HCT116 (cell line): ENCODE data around the gene SLC16A3. TPM values are rescaled to one million over a fixed set of nuclear protein-coding genes. Genes with fewer than 3 reads are reported as not detected.

Experiments used
- ATAC-seq: fragments of 200-7000 bp; cut with Tn5 transposase; 2 replicates; pipeline ENCODE4 v1.9.1; 2020; ENCODE audit warnings: mild to moderate bottlenecking, moderate library complexity
- BruUV-seq: library from RNA; stranded (reverse); fragments of 400-500 nt; replicated peaks from 2 replicates; lab custom pipeline; 2021; lab: Mats Ljungman, UMichigan
- CTCF ChIA-PET: fragments of 300-600 bp; sonication (Branson Sonifier 250); formaldehyde crosslinking; loops from one replicate; lab custom pipeline; 2021; ENCODE audit warnings: antibody characterized with exemption; lab: Charles Lee
- POLR2A ChIA-PET: fragments of 300-600, 350-600 bp; sonication (Branson Sonifier 250); formaldehyde crosslinking; loops from one replicate; lab custom pipeline; 2021; ENCODE audit warnings: antibody characterized with exemption; lab: Charles Lee
- RAD21 ChIA-PET, 2 experiments: fragments of 300-600 bp; sonication (Branson Sonifier 250); formaldehyde crosslinking; loops; one replicate each; lab custom pipeline; 2023; ENCODE audit warnings: low total read pairs in 2 of 2; ENCODE audit not compliant: uncharacterized antibody in 2 of 2, unreplicated experiment in 2 of 2, low non-redundant PET in 1 of 2; lab: Charles Lee
- DNase-seq: peaks from one replicate; pipeline ENCODE4 v3.0.0-alpha.2; 2010; ENCODE audit warnings: low read depth, low spot score
- H2AFZ ChIP-seq: fragments of 200-600 bp; shearing (Covaris generic), sonication (generic); 2 replicates; pipeline ENCODE4 v1.6.1; 2017; ENCODE audit warnings: low read depth, mixed run types, mixed read lengths, antibody characterized with exemption, low read length; ENCODE audit not compliant: poor library complexity, severe bottlenecking
- H3K27ac ChIP-seq: 2 replicates; pipeline ENCODE4 v1.5.1; 2012; ENCODE audit warnings: low read depth, low read length
- H3K27me3 ChIP-seq: fragments of 200-600 bp; sonication (generic); 2 replicates; pipeline ENCODE4 v1.6.1; 2016; ENCODE audit warnings: mixed run types, low read length, mixed read lengths; ENCODE audit not compliant: insufficient read depth
- H3K36me3 ChIP-seq, 2 experiments: fragments of 200-500 bp in 1 of 2; fragments of 200-600 bp in 1 of 2; sonication (Bioruptor generic) in 1 of 2; sonication (generic) in 1 of 2; 2 replicates each; pipeline versions ENCODE4 v1.5.1 to v1.6.1; 2014 to 2016; ENCODE audit warnings: low read length in 2 of 2, inconsistent platforms in 1 of 2, mixed read lengths in 1 of 2, mixed run types in 1 of 2; ENCODE audit not compliant: insufficient read depth in 2 of 2, control insufficient read depth in 1 of 2
- H3K4me1 ChIP-seq, 2 experiments: fragments of 200-600 bp in 1 of 2; sonication (generic) in 1 of 2; 2 replicates each; pipeline versions ENCODE4 v1.5.1 to v1.6.1; 2012 to 2017; ENCODE audit warnings: low read length in 2 of 2, inconsistent platforms in 1 of 2, mild to moderate bottlenecking in 1 of 2, mixed read lengths in 1 of 2, mixed run types in 1 of 2, moderate library complexity in 1 of 2; ENCODE audit not compliant: insufficient read depth in 2 of 2, control insufficient read depth in 1 of 2
- H3K4me2 ChIP-seq: fragments of 200-600 bp; sonication (generic); 2 replicates; pipeline ENCODE4 v1.6.1; 2017; ENCODE audit warnings: mixed run types, low read length, mixed read lengths
- H3K4me3 ChIP-seq, 2 experiments: fragments of 200-600 bp in 1 of 2; sonication (generic) in 1 of 2; replicated peaks in 1 of 2; 2 replicates each; pipeline ENCODE4 v1.5.1; 2011 to 2016; ENCODE audit warnings: low read length in 2 of 2, control low read depth in 1 of 2, low read depth in 1 of 2, mild to moderate bottlenecking in 1 of 2, mixed read lengths in 1 of 2, mixed run types in 1 of 2
- H3K79me2 ChIP-seq: fragments of 200-600 bp; sonication (generic); 2 replicates; pipeline ENCODE4 v1.6.1; 2017; ENCODE audit warnings: mild to moderate bottlenecking, mixed run types, low read length, moderate library complexity, mixed read lengths; ENCODE audit not compliant: insufficient read depth
- H3K9ac ChIP-seq: fragments of 200-600 bp; sonication (generic); 2 replicates; pipeline ENCODE4 v1.6.1; 2016; ENCODE audit warnings: low read length, mixed read lengths
- H3K9me2 ChIP-seq: fragments of 200-600 bp; sonication (generic), shearing (Covaris generic); 2 replicates; pipeline ENCODE4 v1.6.1; 2017; ENCODE audit warnings: mixed run types, mild to moderate bottlenecking, moderate library complexity; ENCODE audit not compliant: insufficient read depth
- H3K9me3 ChIP-seq, 2 experiments: fragments of 200-500 bp in 1 of 2; fragments of 200-600 bp in 1 of 2; sonication (Bioruptor generic) in 1 of 2; sonication (generic) in 1 of 2; 2 replicates each; pipeline ENCODE4 v1.6.1; 2014 to 2017; ENCODE audit warnings: low read length in 2 of 2, mixed read lengths in 2 of 2, inconsistent platforms in 1 of 2, low read depth in 1 of 2, mild to moderate bottlenecking in 1 of 2, mixed run types in 1 of 2, moderate library complexity in 1 of 2; ENCODE audit not compliant: control insufficient read depth in 1 of 2, insufficient read depth in 1 of 2
- H4K20me1 ChIP-seq: fragments of 200-600 bp; sonication (generic), shearing (Covaris generic); 2 replicates; pipeline ENCODE4 v1.6.1; 2017; ENCODE audit warnings: mixed run types, mild to moderate bottlenecking, moderate library complexity; ENCODE audit not compliant: insufficient read depth
- CBX3 ChIP-seq: IDR thresholded peaks from 2 replicates; pipeline ENCODE4 v1.6.1; 2012; ENCODE audit warnings: low read depth
- CEBPB ChIP-seq: IDR thresholded peaks from 2 replicates; pipeline ENCODE4 v1.6.1; 2012; ENCODE audit warnings: low read depth
- EGR1 ChIP-seq: IDR thresholded peaks from 2 replicates; pipeline ENCODE4 v1.6.1; 2012; ENCODE audit warnings: low read depth
- EZH2 ChIP-seq: fragments of 200-600 bp; sonication (generic); IDR thresholded peaks from 2 replicates; pipeline ENCODE4 v1.6.1; 2017; ENCODE audit warnings: antibody characterized with exemption, mixed run types
- EZH2phosphoT487 ChIP-seq: fragments of 200-600 bp; IDR thresholded peaks from 2 replicates; pipeline ENCODE4 v1.6.1; 2018; ENCODE audit warnings: antibody characterized with exemption, borderline replicate concordance
- FOSL1 ChIP-seq: IDR thresholded peaks from 2 replicates; pipeline ENCODE4 v1.6.1; 2012; ENCODE audit warnings: low read depth
- JUND ChIP-seq: IDR thresholded peaks from 2 replicates; pipeline ENCODE4 v1.6.1; 2012
- POLR2AphosphoS5 ChIP-seq: IDR thresholded peaks from 2 replicates; pipeline ENCODE4 v1.6.1; 2011; ENCODE audit warnings: mild to moderate bottlenecking, low read depth, low read length, moderate library complexity
- YY1 ChIP-seq: IDR thresholded peaks from 2 replicates; pipeline ENCODE4 v1.6.1; 2011; ENCODE audit warnings: low read length, low read depth, moderate library complexity, mild to moderate bottlenecking; ENCODE audit not compliant: insufficient replicate concordance; ENCODE audit errors: extremely low read depth
- ZNF274 ChIP-seq: fragments of 200-500 bp; sonication (Bioruptor generic); IDR thresholded peaks from 2 replicates; pipeline ENCODE4 v1.6.1; 2014; ENCODE audit warnings: mild to moderate bottlenecking, low read depth, low read length, inconsistent platforms
- intact Hi-C: fragments of 100-400 bp; cut with micrococcal nuclease; formaldehyde crosslinking; loops from 2 replicates; pipeline ENCODE4 v1.10.0; 2022
- total RNA-seq: library from RNA; stranded (reverse); gene quantifications from one replicate; pipeline ENCODE4 v1.2.1, GENCODE V29; 2021; ENCODE audit not compliant: unreplicated experiment
- TF ChIP-seq, protein P1 (sequence below): IDR thresholded peaks from 2 replicates; pipeline ENCODE4 v1.6.1; 2011; ENCODE audit warnings: mild to moderate bottlenecking, low read length, moderate library complexity; ENCODE audit not compliant: insufficient replicate concordance; ENCODE audit errors: extremely low read depth
- TF ChIP-seq, protein P2 (sequence below): IDR thresholded peaks from 2 replicates; pipeline ENCODE4 v1.6.1; 2012
- TF ChIP-seq, protein P3 (sequence below): IDR thresholded peaks from 2 replicates; pipeline ENCODE4 v1.6.1; 2012

SLC16A3 gene
- total RNA-seq, 1 experiment from 2014 or later, result 445 TPM

DNA sequence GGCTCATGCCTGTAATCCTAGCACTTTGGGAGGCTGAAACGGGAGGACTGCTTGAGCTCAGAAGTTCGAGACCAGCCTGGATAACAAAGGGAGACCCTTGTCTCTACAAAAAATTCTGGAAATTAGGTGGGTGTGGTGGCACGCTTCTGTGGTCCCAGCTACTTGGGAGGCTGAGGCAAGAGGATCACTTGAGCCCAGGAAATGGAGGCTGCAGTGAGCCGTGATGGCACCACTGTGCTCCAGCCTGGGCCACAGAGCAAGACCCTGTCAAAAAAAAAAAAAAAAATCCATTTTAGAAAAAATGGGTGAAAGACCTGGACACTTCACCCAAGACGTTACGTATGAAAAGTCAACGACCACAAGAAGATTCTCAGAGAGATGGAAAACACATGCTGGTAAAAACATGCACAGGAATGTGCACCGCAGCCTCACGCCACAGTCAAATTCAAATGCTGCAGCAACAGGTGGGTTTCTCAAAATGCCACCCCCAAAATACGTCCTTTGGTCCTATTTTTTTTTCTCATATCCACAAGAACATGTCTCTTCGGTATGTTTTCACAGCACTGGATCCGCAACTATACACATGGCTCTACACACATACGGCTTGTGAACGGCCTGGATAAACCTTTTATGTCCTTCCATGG, 27.5 kb downstream of the SLC16A3 start:
- Histone ChIP-seq H3K9me2 (no peaks in the 10 kb centered on the region), H3K9ac (no peak overlapping the region), H3K27me3 (no peaks in the 10 kb centered on the region), H3K9me3 (peaks cover 0 to 5% of the 10 kb centered on the region in 2 experiments; a peak in 1 of 4 replicates), H3K4me1 (no peaks in the 10 kb centered on the region), H3K27ac (no peak overlapping the region), H3K4me3 (no peak overlapping the region), H3K79me2 (peaks cover 85% of the 10 kb centered on the region), H3K36me3 (peaks cover 69 to 84% of the 10 kb centered on the region in 2 experiments), H3K4me2 (no peak overlapping the region), H2AFZ (no peak overlapping the region), H4K20me1 (peaks cover 13% of the 10 kb centered on the region; the same call in 1 of the 2 replicates)
- RAD21 ChIA-PET, result no interaction called here
- BruUV-seq, result no TSS peak
- intact Hi-C loops, result no loop called here
- ATAC-seq (no peak), DNase-seq (no peak)
- POLR2A ChIA-PET, result interaction anchor here (0.5 to 1.1 kb wide), 2 partner anchors 9 to 236 kb away, joined by 3 to 5 read pairs; no protein-coding TSS in a partner anchor
- TF ChIP-seq, protein P1, sequence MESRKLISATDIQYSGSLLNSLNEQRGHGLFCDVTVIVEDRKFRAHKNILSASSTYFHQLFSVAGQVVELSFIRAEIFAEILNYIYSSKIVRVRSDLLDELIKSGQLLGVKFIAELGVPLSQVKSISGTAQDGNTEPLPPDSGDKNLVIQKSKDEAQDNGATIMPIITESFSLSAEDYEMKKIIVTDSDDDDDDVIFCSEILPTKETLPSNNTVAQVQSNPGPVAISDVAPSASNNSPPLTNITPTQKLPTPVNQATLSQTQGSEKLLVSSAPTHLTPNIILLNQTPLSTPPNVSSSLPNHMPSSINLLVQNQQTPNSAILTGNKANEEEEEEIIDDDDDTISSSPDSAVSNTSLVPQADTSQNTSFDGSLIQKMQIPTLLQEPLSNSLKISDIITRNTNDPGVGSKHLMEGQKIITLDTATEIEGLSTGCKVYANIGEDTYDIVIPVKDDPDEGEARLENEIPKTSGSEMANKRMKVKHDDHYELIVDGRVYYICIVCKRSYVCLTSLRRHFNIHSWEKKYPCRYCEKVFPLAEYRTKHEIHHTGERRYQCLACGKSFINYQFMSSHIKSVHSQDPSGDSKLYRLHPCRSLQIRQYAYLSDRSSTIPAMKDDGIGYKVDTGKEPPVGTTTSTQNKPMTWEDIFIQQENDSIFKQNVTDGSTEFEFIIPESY, result no peak
- TF ChIP-seq POLR2AphosphoS5, result peak; percentile 34; the same call in 1 of the 2 replicates
- CTCF ChIA-PET, result no interaction called here

DNA sequence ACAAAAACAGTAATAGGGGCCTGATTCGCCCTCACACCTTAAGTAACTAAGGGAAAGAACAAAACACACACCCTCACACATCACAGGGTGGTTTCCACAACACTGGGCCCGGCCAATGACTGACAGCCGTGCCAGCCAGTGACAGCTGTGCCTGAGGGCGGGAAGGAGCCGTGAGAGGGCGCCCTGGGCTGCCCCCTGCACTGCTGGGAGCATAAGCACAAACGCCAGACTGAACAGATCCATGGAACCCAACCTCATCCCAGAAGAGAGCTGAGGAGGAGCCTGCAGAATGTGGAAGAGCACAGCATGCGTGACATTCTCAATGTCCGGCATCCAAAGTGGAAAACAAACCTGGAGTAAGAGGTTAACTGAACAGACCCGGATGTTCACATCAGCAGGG, 28.6 kb downstream of the SLC16A3 start:
- no peak overlapping the region for H3K4me3 ChIP-seq
- no peak overlapping the region for H3K4me2 ChIP-seq
- ATAC-seq (peak; percentile 96), DNase-seq (no peak)
- intact Hi-C loops, result no loop called here
- peaks cover 0 to 5% of the 10 kb centered on the region in 2 experiments; a peak in 1 of 4 replicates for H3K9me3 ChIP-seq
- CTCF ChIA-PET, result no interaction called here
- BruUV-seq, result no TSS peak
- no peaks in the 10 kb centered on the region for H3K27me3 ChIP-seq
- peaks cover 73 to 84% of the 10 kb centered on the region in 2 experiments for H3K36me3 ChIP-seq
- H4K20me1 ChIP-seq, result peaks cover 13% of the 10 kb centered on the region; the same call in 1 of the 2 replicates
- no peak overlapping the region for H2AFZ ChIP-seq
- peaks cover 85% of the 10 kb centered on the region for H3K79me2 ChIP-seq
- POLR2A ChIA-PET, result no interaction called here
- H3K9me2 ChIP-seq, result no peaks in the 10 kb centered on the region
- no peak overlapping the region for H3K27ac ChIP-seq
- RAD21 ChIA-PET, result no interaction called here
- no peak overlapping the region for H3K9ac ChIP-seq
- H3K4me1 ChIP-seq, result no peaks in the 10 kb centered on the region
- TF ChIP-seq EZH2, result no peak
- TF ChIP-seq, protein P1, result no peak
- TF ChIP-seq EGR1, result no peak
- no peak for TF ChIP-seq CBX3
- TF ChIP-seq, protein P2, sequence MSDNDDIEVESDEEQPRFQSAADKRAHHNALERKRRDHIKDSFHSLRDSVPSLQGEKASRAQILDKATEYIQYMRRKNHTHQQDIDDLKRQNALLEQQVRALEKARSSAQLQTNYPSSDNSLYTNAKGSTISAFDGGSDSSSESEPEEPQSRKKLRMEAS, result no peak
- no peak for TF ChIP-seq YY1
- TF ChIP-seq JUND, result no peak
- TF ChIP-seq CEBPB, result no peak
- no peak for TF ChIP-seq EZH2phosphoT487
- TF ChIP-seq FOSL1, result no peak
- TF ChIP-seq ZNF274, result no peak
- TF ChIP-seq, protein P3, sequence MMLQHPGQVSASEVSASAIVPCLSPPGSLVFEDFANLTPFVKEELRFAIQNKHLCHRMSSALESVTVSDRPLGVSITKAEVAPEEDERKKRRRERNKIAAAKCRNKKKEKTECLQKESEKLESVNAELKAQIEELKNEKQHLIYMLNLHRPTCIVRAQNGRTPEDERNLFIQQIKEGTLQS, result no peak
